Measurements from ENCODE around the gene CNTNAP2.

- TF ChIP-seq GATA2 (IDR thresholded peaks at IDR 0.05; ENCODE audit: low read depth, low read length) (no peak), GATA3 (IDR thresholded peaks at IDR 0.05; ENCODE audit: low read depth, low read length) (no peak)
Observed at GRCh38 chr7:148230883-148231282, 2114.3 kb downstream of the CNTNAP2 start.
